Colonic mucosa (tissue), 4 donors: ENCODE data around the gene PCLO. TPM values are rescaled to one million over a fixed set of nuclear protein-coding genes. Genes with fewer than 3 reads are reported as not detected.

Source experiments
- DNase-seq: peaks from one replicate; pipeline ENCODE4 v3.0.0-alpha.2; 2020
- H3K27ac ChIP-seq: fragments of 200-600 bp; one replicate; pipeline ENCODE4 v1.8.0; 2021
- H3K27me3 ChIP-seq: fragments of 200-600 bp; one replicate; pipeline ENCODE4 v1.8.0; 2021
- H3K36me3 ChIP-seq: fragments of 200-600 bp; one replicate; pipeline ENCODE4 v1.8.0; 2021
- H3K4me1 ChIP-seq: fragments of 200-600 bp; one replicate; pipeline ENCODE4 v1.8.0; 2021; ENCODE audit warnings: mild to moderate bottlenecking
- H3K4me3 ChIP-seq: fragments of 200-600 bp; one replicate; pipeline ENCODE4 v1.8.0; 2021
- H3K9ac ChIP-seq, 2 donors: one replicate each; pipeline ENCODE4 v1.7.0; 2013; ENCODE audit warnings: control low read depth in 2 of 2, low read depth in 2 of 2, low read length in 2 of 2
- H3K9me3 ChIP-seq: fragments of 200-600 bp; one replicate; pipeline ENCODE4 v1.8.0; 2021
- intact Hi-C: fragments of 100-400 bp; cut with DNase I; formaldehyde crosslinking; loops from one replicate; pipeline ENCODE4 v1.14.1; 2022
- total RNA-seq, 2 donors: library from RNA; stranded (reverse); fragmentation: NEBNext Ultra II Directional in 1 of 2; extraction: Animal tissue kit (Norgen Biotek cat#: 25700) in 1 of 2; gene quantifications; one replicate each; pipeline ENCODE4 v1.2.1, GENCODE V29; 2021
- TF ChIP-seq, protein P1 (sequence below): fragments of 200-600 bp; IDR thresholded peaks from one replicate; pipeline ENCODE4 v1.8.0; 2022; ENCODE audit warnings: antibody characterized with exemption, mild to moderate bottlenecking
- donor health status: healthy.
- donor health status: DM: no; HTN: no; CAD: no.
- donor health status: DM: no; HTN: no; CAD: no.

The PCLO gene
- total RNA-seq, 2 donors from 2014 or later, result 6.9 to 8.8 TPM

DNA sequence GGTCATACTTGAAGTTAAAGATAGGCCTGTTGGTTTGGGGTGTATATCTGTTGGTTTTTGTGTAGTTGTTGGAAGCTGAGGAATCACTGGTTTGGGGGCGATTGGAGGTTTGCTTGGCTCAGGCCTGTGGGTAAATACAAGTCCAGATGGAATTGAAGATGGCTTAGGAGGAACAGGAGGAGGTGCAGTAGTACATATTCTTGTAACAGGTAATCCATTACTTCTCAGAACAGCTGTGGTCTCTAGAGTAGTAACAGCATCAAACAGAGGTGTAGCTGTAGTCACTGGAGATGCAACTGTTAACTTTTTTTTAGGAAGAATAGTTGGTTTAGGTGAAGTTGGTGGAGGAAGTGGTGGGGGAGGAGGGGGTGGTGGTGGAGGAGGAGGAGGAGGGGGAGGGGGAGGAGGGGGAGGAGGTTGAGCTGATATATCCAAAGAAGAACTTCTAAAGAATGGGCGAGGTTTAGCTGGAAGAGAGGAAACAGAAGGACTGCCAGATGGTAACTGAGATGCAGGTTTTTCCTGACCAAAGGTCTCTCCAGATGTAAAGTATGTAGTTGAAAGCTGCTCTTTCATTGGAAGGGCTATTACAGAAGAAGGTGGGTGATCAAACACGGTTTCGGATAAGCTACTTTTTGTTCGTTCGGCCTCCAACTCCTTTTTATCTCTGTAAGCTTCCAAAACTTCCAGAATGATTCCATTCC is 209.2 kb downstream of the PCLO start:
- H3K9me3 ChIP-seq, result no peaks in the 10 kb centered on the region
- intact Hi-C loops, result no loop called here
- H3K27ac ChIP-seq, result no peak overlapping the region
- TF ChIP-seq, protein P1, sequence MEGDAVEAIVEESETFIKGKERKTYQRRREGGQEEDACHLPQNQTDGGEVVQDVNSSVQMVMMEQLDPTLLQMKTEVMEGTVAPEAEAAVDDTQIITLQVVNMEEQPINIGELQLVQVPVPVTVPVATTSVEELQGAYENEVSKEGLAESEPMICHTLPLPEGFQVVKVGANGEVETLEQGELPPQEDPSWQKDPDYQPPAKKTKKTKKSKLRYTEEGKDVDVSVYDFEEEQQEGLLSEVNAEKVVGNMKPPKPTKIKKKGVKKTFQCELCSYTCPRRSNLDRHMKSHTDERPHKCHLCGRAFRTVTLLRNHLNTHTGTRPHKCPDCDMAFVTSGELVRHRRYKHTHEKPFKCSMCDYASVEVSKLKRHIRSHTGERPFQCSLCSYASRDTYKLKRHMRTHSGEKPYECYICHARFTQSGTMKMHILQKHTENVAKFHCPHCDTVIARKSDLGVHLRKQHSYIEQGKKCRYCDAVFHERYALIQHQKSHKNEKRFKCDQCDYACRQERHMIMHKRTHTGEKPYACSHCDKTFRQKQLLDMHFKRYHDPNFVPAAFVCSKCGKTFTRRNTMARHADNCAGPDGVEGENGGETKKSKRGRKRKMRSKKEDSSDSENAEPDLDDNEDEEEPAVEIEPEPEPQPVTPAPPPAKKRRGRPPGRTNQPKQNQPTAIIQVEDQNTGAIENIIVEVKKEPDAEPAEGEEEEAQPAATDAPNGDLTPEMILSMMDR, result no peak
- no peaks in the 10 kb centered on the region for H3K36me3 ChIP-seq
- no peak overlapping the region for H3K4me3 ChIP-seq
- H3K9ac ChIP-seq, result no peak overlapping the region
- DNase-seq, result no peak
- H3K27me3 ChIP-seq, result no peaks in the 10 kb centered on the region
- no peaks in the 10 kb centered on the region for H3K4me1 ChIP-seq

GRCh38 chr7:82950436-82950835 is 212.2 kb downstream of the PCLO start:
- no peak overlapping the region for H3K9ac ChIP-seq
- no peaks in the 10 kb centered on the region for H3K4me1 ChIP-seq
- no peaks in the 10 kb centered on the region for H3K9me3 ChIP-seq
- H3K4me3 ChIP-seq, result no peak overlapping the region
- no peaks in the 10 kb centered on the region for H3K36me3 ChIP-seq
- TF ChIP-seq, protein P1, result no peak
- no peak for DNase-seq
- H3K27ac ChIP-seq, result no peak overlapping the region
- intact Hi-C loops, result no loop called here
- H3K27me3 ChIP-seq, result no peaks in the 10 kb centered on the region

DNA sequence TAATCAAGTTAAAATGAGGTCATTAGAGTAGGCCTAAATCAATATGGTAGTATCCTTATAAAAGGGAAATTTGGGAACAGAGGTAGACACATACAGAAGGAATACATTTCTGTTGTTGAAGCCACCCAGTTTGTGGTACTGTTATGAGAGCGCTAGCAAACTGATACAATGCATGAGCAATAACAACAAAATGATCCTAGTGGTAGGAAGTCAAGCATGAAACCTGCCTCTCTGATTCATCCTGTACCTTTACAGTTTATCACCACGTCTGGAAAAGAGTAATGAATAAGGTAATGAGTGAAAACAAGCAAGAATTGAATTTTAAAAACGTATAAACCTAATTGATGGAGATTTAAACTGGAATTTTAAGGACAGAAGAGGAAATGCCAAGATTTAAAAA is 217.2 kb downstream of the PCLO start:
- no peaks in the 10 kb centered on the region for H3K27me3 ChIP-seq
- no peak overlapping the region for H3K4me3 ChIP-seq
- H3K4me1 ChIP-seq, result no peaks in the 10 kb centered on the region
- H3K27ac ChIP-seq, result no peak overlapping the region
- TF ChIP-seq, protein P1, result no peak
- H3K36me3 ChIP-seq, result no peaks in the 10 kb centered on the region
- DNase-seq, result no peak
- H3K9me3 ChIP-seq, result no peaks in the 10 kb centered on the region
- no peak overlapping the region for H3K9ac ChIP-seq
- intact Hi-C loops, result no loop called here

- Histone ChIP-seq H3K4me1 (no peaks in the 10 kb centered on the region), H3K9ac (no peak overlapping the region), H3K27me3 (no peaks in the 10 kb centered on the region), H3K4me3 (no peak overlapping the region), H3K9me3 (no peaks in the 10 kb centered on the region), H3K27ac (no peak overlapping the region), H3K36me3 (no peaks in the 10 kb centered on the region)
- TF ChIP-seq, protein P1, result no peak
- intact Hi-C loops, result no loop called here
- DNase-seq, result no peak
These were observed 217.6 kb downstream of the PCLO start for GRCh38 chr7:82945056-82945455.

DNA sequence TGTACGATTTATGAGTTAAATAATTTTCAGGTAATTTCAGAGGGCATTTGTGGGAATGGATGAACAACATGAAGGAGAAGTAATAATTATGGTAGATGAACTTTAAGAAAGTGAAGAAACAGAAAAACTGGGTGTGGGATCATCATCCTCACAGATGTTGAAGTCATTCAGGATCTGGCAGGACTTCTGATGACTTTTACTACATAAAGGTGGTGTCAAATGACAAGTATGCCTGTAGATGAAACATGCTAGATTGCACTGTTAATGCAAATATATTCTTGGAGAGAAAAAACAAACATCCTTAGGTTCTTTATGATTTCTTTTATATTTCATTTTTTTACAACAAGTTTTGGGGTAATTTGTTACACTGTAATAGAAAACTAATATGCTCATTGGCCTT is 230.2 kb downstream of the PCLO start:
- Histone ChIP-seq H3K36me3 (no peaks in the 10 kb centered on the region), H3K27me3 (no peaks in the 10 kb centered on the region), H3K27ac (no peak overlapping the region), H3K9ac (no peak overlapping the region), H3K4me3 (no peak overlapping the region), H3K4me1 (no peaks in the 10 kb centered on the region), H3K9me3 (no peaks in the 10 kb centered on the region)
- no peak for DNase-seq
- TF ChIP-seq, protein P1, result no peak
- intact Hi-C loops, result no loop called here
